Bone marrow (tissue), 2 donors: ENCODE measurements around the gene CNRIP1.

ENCODE experiments used
- DNase-seq, 2 donors: peaks; one replicate each; lab custom pipeline; 2025; lab: John Stamatoyannopoulos, UW

Gene CNRIP1

GRCh38 chr2:68292108-68292710, 27.5 kb downstream of the CNRIP1 start:
- DNase-seq = peak in 1 of 2 donors; percentile 23

GRCh38 chr2:68291314-68291713, 28.4 kb downstream of the CNRIP1 start:
- no peak for DNase-seq

GRCh38 chr2:68290901-68291300, 28.8 kb downstream of the CNRIP1 start:
- DNase-seq = peak in 1 of 2 donors; percentile 56

GRCh38 chr2:68287580-68288441, 31.9 kb downstream of the CNRIP1 start:
- peak in 1 of 2 donors; percentile 86 for DNase-seq

GRCh38 chr2:68284896-68285295, 34.9 kb downstream of the CNRIP1 start:
- no peak for DNase-seq

GRCh38 chr2:68283419-68283812, 36.3 kb downstream of the CNRIP1 start:
- no peak for DNase-seq

- DNase-seq = peak in 1 of 2 donors; percentile 27
Observed at GRCh38 chr2:68282811-68283418, 36.8 kb downstream of the CNRIP1 start.

- no peak for DNase-seq
Observed at GRCh38 chr2:68280796-68281195, 39.0 kb downstream of the CNRIP1 start.

- DNase-seq = no peak
Observed at GRCh38 chr2:68280348-68280747, 39.4 kb downstream of the CNRIP1 start.

- no peak for DNase-seq
Observed at GRCh38 chr2:68279691-68280090, 40.1 kb downstream of the CNRIP1 start.

- DNase-seq = no peak
Observed at GRCh38 chr2:68278169-68278568, 41.6 kb downstream of the CNRIP1 start.

- DNase-seq = no peak
Observed at GRCh38 chr2:68274022-68274421, 45.7 kb downstream of the CNRIP1 start.

GRCh38 chr2:68272246-68272994, 47.3 kb downstream of the CNRIP1 start:
- DNase-seq = peak in 1 of 2 donors; percentile 84

- DNase-seq = no peak
Observed at GRCh38 chr2:68266655-68267054, 53.1 kb downstream of the CNRIP1 start.

GRCh38 chr2:68263632-68264031, 56.1 kb downstream of the CNRIP1 start:
- DNase-seq = no peak

- DNase-seq = no peak
Observed at GRCh38 chr2:68258851-68259250, 60.9 kb downstream of the CNRIP1 start.

GRCh38 chr2:68256093-68256450, 63.7 kb downstream of the CNRIP1 start:
- no peak for DNase-seq

GRCh38 chr2:68253219-68254068, 66.3 kb downstream of the CNRIP1 start:
- no peak for DNase-seq

GRCh38 chr2:68252400-68253218, 67.1 kb downstream of the CNRIP1 start, which contains the start of gene PPP3R1:
PPP3R1 (minus strand) TSS chr2:68252532; CDS start chr2:68252127, 405 bp downstream.
- peak; percentile 86 to 89 for DNase-seq

- no peak for DNase-seq
Observed at GRCh38 chr2:68251855-68252399, 67.8 kb downstream of the CNRIP1 start.
